GM12878 (cell line): Measurements from ENCODE around the gene FSIP1. TPM values are rescaled to one million over a fixed set of nuclear protein-coding genes. Genes with fewer than 3 reads are reported as not detected.

Experiments
- ATAC-seq: fragments of 200-7000 bp; cut with Tn5 transposase; 3 replicates; pipeline ENCODE4 v1.9.1; 2020; ENCODE audit warnings: mild to moderate bottlenecking, moderate library complexity
- BruUV-seq: library from RNA; stranded (reverse); fragments of 400-500 nt; replicated peaks from 2 replicates; lab custom pipeline; 2021; lab: Mats Ljungman, UMichigan
- CTCF ChIA-PET: fragments of 300-600 bp; sonication (Branson Sonifier 250); formaldehyde crosslinking; extraction: SDS; loops from one replicate; lab custom pipeline; 2021; ENCODE audit warnings: inconsistent platforms; lab: Yijun Ruan, JAX
- POLR2A ChIA-PET: fragments of 350-600 bp; formaldehyde crosslinking; extraction: SDS; loops from one replicate; lab custom pipeline; 2021; ENCODE audit warnings: inconsistent platforms; lab: Charles Lee
- RAD21 ChIA-PET: fragments of 300-600 bp; sonication (Branson Sonifier 250); formaldehyde crosslinking; loops from one replicate; lab custom pipeline; 2023; ENCODE audit warnings: antibody characterized with exemption; ENCODE audit not compliant: unreplicated experiment; lab: Charles Lee
- SMC1A ChIA-PET: fragments of 300-600 bp; sonication (Branson Sonifier 250); formaldehyde crosslinking; loops from one replicate; lab custom pipeline; 2023; ENCODE audit not compliant: unreplicated experiment, uncharacterized antibody; lab: Charles Lee
- DNase-seq: peaks from one replicate; pipeline ENCODE4 v3.0.0-alpha.2; 2011; ENCODE audit warnings: low read depth, low spot score
- FAIRE-seq: peaks from 3 replicates; lab custom pipeline; 2011; peaks lifted over from hg19 to GRCh38; lab: Jason Lieb, UNC
- H2AFZ ChIP-seq: 2 replicates; pipeline ENCODE4 v1.6.0; 2011; ENCODE audit warnings: low read depth, low read length, control low read depth; ENCODE audit not compliant: control insufficient read depth
- H3K27ac ChIP-seq: 2 replicates; pipeline ENCODE4 v1.5.1; 2011; ENCODE audit warnings: control low read depth; ENCODE audit not compliant: control insufficient read depth, insufficient read depth
- H3K27me3 ChIP-seq, 2 experiments: replicated peaks in 1 of 2; 2 replicates each; pipeline versions ENCODE4 v1.6.0 to v1.6.1; 2011; ENCODE audit warnings: low read length in 1 of 2; ENCODE audit not compliant: control insufficient read depth in 2 of 2, insufficient read depth in 2 of 2
- H3K36me3 ChIP-seq, 2 experiments: 2 replicates each; pipeline ENCODE4 v1.5.1; 2011; ENCODE audit warnings: low read length in 1 of 2; ENCODE audit not compliant: control insufficient read depth in 2 of 2, insufficient read depth in 2 of 2
- H3K4me1 ChIP-seq: 2 replicates; pipeline ENCODE4 v1.6.1; 2011; ENCODE audit warnings: mild to moderate bottlenecking, low read length, moderate library complexity, mixed read lengths; ENCODE audit not compliant: control insufficient read depth, insufficient read depth
- H3K4me2 ChIP-seq: 2 replicates; pipeline ENCODE4 v1.6.0; 2011; ENCODE audit warnings: control low read depth; ENCODE audit not compliant: control insufficient read depth, insufficient read depth
- H3K4me3 ChIP-seq: fragments of 200-600 bp; sonication (generic); 2 replicates; pipeline ENCODE4 v1.5.1; 2016
- H3K79me2 ChIP-seq: 2 replicates; pipeline ENCODE4 v1.6.0; 2011; ENCODE audit warnings: low read length; ENCODE audit not compliant: control insufficient read depth, insufficient read depth
- H3K9ac ChIP-seq: 2 replicates; pipeline ENCODE4 v1.8.0; 2011; ENCODE audit warnings: low read length, control low read depth, mixed read lengths; ENCODE audit not compliant: control insufficient read depth, insufficient read depth
- H3K9me3 ChIP-seq: replicated peaks from 3 replicates; pipeline ENCODE4 v1.5.1; 2011; ENCODE audit warnings: mild to moderate bottlenecking, low read length; ENCODE audit not compliant: control insufficient read depth, insufficient read depth
- H4K20me1 ChIP-seq: 2 replicates; pipeline ENCODE4 v1.6.0; 2011; ENCODE audit not compliant: control insufficient read depth, insufficient read depth
- CBFB ChIP-seq: IDR thresholded peaks from 2 replicates; pipeline ENCODE4 v1.6.1; 2016; ENCODE audit warnings: antibody characterized with exemption, low read depth
- GATAD2B ChIP-seq: fragments of 450-650 bp; conservative IDR thresholded peaks from 2 replicates; pipeline ENCODE4 v1.6.1; 2017; ENCODE audit warnings: low read depth, mild to moderate bottlenecking, moderate library complexity
- IRF5 ChIP-seq: fragments of 450-650 bp; IDR thresholded peaks from 2 replicates; pipeline ENCODE4 v1.6.1; 2017; ENCODE audit warnings: borderline replicate concordance
- KAT2A ChIP-seq: conservative IDR thresholded peaks from 2 replicates; pipeline ENCODE4 v1.6.1; 2011; ENCODE audit warnings: low read depth, low read length; ENCODE audit not compliant: control insufficient read depth
- KDM1A ChIP-seq: fragments of 200-600 bp; sonication (generic); IDR thresholded peaks from 2 replicates; pipeline ENCODE4 v1.6.1; 2016; ENCODE audit warnings: borderline replicate concordance
- MYB ChIP-seq: fragments of 150-350 bp; IDR thresholded peaks from 2 replicates; pipeline ENCODE4 v1.6.1; 2014; ENCODE audit warnings: mild to moderate bottlenecking, low read depth, low read length, borderline replicate concordance
- NFYA ChIP-seq: IDR thresholded peaks from 2 replicates; pipeline ENCODE4 v1.6.1; 2011; ENCODE audit warnings: low read depth, mild to moderate bottlenecking, low read length, improper control_type of control experiment, borderline replicate concordance
- SIN3A ChIP-seq: IDR thresholded peaks from 2 replicates; pipeline ENCODE4 v1.6.1; 2012; ENCODE audit warnings: low read depth, low read length, improper control_type of control experiment
- SREBF1 ChIP-seq: IDR thresholded peaks from 2 replicates; pipeline ENCODE4 v1.6.1; 2012; ENCODE audit warnings: mild to moderate bottlenecking, low read length
- ZBTB4 ChIP-seq: fragments of 450-650 bp; formaldehyde crosslinking; IDR thresholded peaks from 2 replicates; pipeline ENCODE4 v1.4.0; 2022; ENCODE audit warnings: mild to moderate bottlenecking, moderate library complexity
- in situ Hi-C: fragments of 300-500 bp; cut with MboI; formaldehyde crosslinking; loops from 9 replicates; pipeline ENCODE4 v1.14.3; 2018; ENCODE audit warnings: mixed read lengths
- intact Hi-C: fragments of 100-400 bp; cut with micrococcal nuclease; formaldehyde crosslinking; loops from one replicate; pipeline ENCODE4 v1.14.2; 2022; ENCODE audit not compliant: unreplicated experiment
- polyA plus RNA-seq, 11 experiments: library from polyadenylated mRNA; depleted of rRNA in 4 of 11; unstranded in 6 of 11; stranded (reverse) in 5 of 11; fragments of >200 nt; fragmentation: Nextera tagmentation in 4 of 11; fragmentation: Illumina TruSeq in 1 of 11; extraction: Ambion mirVana in 4 of 11; extraction: Trizol in 1 of 11; gene quantifications; 1 replicate in 1 of 11; 2 replicates in 10 of 11; pipeline versions ENCODE4 v1.2.1 to v1.2.3, GENCODE V29; 2011 to 2016; ENCODE audit warnings: inconsistent platforms in 2 of 11, missing spikeins in 2 of 11, low read depth in 1 of 11
- total RNA-seq, 4 experiments: library from RNA; depleted of rRNA in 3 of 4; stranded (reverse); fragments of >200 nt in 3 of 4; fragmentation: Illumina TruSeq in 1 of 4; extraction: Trizol in 1 of 4; gene quantifications; 2 replicates each; pipeline versions ENCODE4 v1.2.1 to v1.2.3, GENCODE V29; 2013 to 2021

Gene FSIP1
- total and polyA plus RNA-seq, 10 of the 15 experiments (the other 5 are each of a cell fraction or from before 2014, with no cell fraction given) = 0.15 to 0.67 (median 0.35) TPM

GRCh38 chr15:39747326-39747725, 35.3 kb downstream of the FSIP1 start:
- H3K9me3 ChIP-seq = no peaks in the 10 kb centered on the region
- no peaks in the 10 kb centered on the region for H4K20me1 ChIP-seq
- H2AFZ ChIP-seq = no peak overlapping the region
- ChIA-PET RAD21 (no interaction called here), SMC1A (interaction anchor here (0.6 kb wide), 1 partner anchor 62 kb away, joined by 3 read pairs; no protein-coding TSS in a partner anchor), POLR2A (no interaction called here), CTCF (interaction anchor here (2.0 kb wide), 1 partner anchor 10 kb away, joined by 13 read pairs; no protein-coding TSS in a partner anchor)
- no peak overlapping the region for H3K27ac ChIP-seq
- H3K4me2 ChIP-seq = no peak overlapping the region
- no peak for ATAC-seq
- TF ChIP-seq MYB (no peak), SREBF1 (no peak), ZBTB4 (CRISPR knock-in tag) (no peak), NFYA (no peak), SIN3A (no peak), KAT2A (no peak), KDM1A (no peak), IRF5 (no peak), GATAD2B (no peak), CBFB (no peak)
- no peaks in the 10 kb centered on the region for H3K36me3 ChIP-seq
- no peak overlapping the region for H3K4me3 ChIP-seq
- no peak for DNase-seq
- no TSS peak for BruUV-seq
- intact Hi-C loops = no loop called here
- no peak overlapping the region for H3K9ac ChIP-seq
- H3K4me1 ChIP-seq = no peaks in the 10 kb centered on the region
- in situ Hi-C loops = loop anchor here (10.0 kb wide), 1 partner anchor 1033 kb away; no protein-coding TSS in a partner anchor
- peaks cover 0 to 3% of the 10 kb centered on the region in 2 experiments; a peak in 1 of 4 replicates for H3K27me3 ChIP-seq
- no peak for FAIRE-seq
- H3K79me2 ChIP-seq = no peaks in the 10 kb centered on the region
